Testis (tissue), 2 donors: ENCODE measurements around the gene PMM1.

Source experiments
- CTCF ChIP-seq, 3 experiments: fragments of 450-650 bp in 2 of 3; fragments of 200-600 bp in 1 of 3; sonication (generic) in 1 of 3; IDR thresholded peaks; one replicate each; pipeline ENCODE4 v1.5.1; 2016 to 2019; ENCODE audit warnings: antibody characterized with exemption in 3 of 3, mild to moderate bottlenecking in 2 of 3, moderate library complexity in 1 of 3
- POLR2A ChIP-seq: fragments of 450-650 bp; IDR thresholded peaks from one replicate; pipeline ENCODE4 v1.6.1; 2017; ENCODE audit warnings: antibody characterized with exemption, mild to moderate bottlenecking, moderate library complexity

GRCh38 chr22:41528132-41528766 lies 61.4 kb downstream of the PMM1 start:
- TF ChIP-seq CTCF (IDR thresholded peaks at IDR 0.05) (no peak), POLR2A (no peak)
